A549 (cell line): ENCODE measurements around the gene ZFYVE28.

Experiments used
- EP300 ChIP-seq, 2 experiments: fragments of >200 bp; sonication (Bioruptor Twin); formaldehyde crosslinking; IDR thresholded peaks; 2 replicates in 1 of 2; 3 replicates in 1 of 2; pipeline ENCODE4 v1.6.1; 2016 to 2017
- JUN ChIP-seq, 2 experiments: fragments of >200 bp; sonication (Bioruptor Twin); formaldehyde crosslinking; IDR thresholded peaks; 2 replicates in 1 of 2; 3 replicates in 1 of 2; pipeline ENCODE4 v1.6.1; 2016 to 2017
- TF ChIP-seq, protein P1 (sequence below): fragments of >200 bp; sonication (Bioruptor Twin); formaldehyde crosslinking; IDR thresholded peaks from 3 replicates; pipeline ENCODE4 v1.5.1; 2016

DNA sequence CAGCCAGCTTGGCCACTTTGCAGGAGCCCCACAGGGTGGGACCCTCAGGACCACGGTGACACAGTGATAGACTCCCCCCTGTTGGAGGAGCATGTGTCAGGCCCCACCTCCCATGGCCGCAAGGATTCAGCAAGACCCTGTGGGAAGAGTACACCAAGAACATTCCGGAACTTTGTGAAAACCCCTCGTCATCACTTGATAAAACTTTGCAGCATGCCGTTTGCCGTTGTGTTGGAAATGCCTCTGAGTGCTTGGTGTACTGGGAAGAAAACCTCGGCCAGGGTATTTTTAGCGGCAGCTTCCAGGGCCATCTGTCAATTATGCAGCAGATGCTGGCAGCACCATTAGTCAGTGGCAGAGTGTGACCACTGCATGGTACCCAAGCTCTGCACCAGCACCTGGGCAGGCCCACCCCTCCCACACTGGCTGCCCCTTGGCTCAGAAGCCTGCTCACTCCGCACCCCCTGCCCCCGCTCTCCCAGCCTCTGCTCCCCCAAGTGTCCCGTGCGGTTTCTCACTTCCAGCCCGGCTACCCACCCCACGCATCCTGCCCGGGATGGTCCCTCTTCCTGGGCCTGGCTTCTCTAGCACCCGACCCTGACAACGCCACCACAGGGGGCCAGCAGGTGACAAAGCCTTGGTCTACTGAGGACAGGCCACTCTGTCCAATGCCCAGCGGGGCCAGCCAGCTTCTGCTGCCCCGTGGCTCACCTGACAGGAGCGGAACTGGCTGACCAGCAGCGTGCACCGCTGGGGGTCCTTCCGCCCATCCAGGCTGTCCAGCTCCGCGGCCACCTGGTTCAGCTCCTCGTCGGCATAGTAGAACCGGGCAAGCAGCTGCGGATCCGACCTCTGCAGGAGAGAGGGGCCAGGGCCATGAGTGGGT, 65.0 kb downstream of the ZFYVE28 start:
- TF ChIP-seq EP300 (IDR thresholded peaks at IDR 0.05) (no peak), JUN (IDR thresholded peaks at IDR 0.05) (no peak)
- TF ChIP-seq, protein P1, sequence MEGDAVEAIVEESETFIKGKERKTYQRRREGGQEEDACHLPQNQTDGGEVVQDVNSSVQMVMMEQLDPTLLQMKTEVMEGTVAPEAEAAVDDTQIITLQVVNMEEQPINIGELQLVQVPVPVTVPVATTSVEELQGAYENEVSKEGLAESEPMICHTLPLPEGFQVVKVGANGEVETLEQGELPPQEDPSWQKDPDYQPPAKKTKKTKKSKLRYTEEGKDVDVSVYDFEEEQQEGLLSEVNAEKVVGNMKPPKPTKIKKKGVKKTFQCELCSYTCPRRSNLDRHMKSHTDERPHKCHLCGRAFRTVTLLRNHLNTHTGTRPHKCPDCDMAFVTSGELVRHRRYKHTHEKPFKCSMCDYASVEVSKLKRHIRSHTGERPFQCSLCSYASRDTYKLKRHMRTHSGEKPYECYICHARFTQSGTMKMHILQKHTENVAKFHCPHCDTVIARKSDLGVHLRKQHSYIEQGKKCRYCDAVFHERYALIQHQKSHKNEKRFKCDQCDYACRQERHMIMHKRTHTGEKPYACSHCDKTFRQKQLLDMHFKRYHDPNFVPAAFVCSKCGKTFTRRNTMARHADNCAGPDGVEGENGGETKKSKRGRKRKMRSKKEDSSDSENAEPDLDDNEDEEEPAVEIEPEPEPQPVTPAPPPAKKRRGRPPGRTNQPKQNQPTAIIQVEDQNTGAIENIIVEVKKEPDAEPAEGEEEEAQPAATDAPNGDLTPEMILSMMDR: no peak
